Activated CD4-positive, CD25-positive, alpha-beta regulatory T cell treated with anti-CD3 and anti-CD28 coated beads, Interleukin-2, amount 50 U/mL, for 24 hours (primary cell): ENCODE data around the gene BLOC1S5.
"Not testable (repeated sequence)": the region's sequence is repeated elsewhere in the genome, so short reads cannot be mapped to it uniquely, and the experiment has no call there.

Experiments
- ATAC-seq, 2 donors: fragments of 150-1000 bp; cut with Tn5 transposase; one replicate each; pipeline ENCODE4 v1.10.0; 2021; ENCODE audit warnings: mild to moderate bottlenecking in 1 of 2, moderate library complexity in 1 of 2

The BLOC1S5 gene

DNA sequence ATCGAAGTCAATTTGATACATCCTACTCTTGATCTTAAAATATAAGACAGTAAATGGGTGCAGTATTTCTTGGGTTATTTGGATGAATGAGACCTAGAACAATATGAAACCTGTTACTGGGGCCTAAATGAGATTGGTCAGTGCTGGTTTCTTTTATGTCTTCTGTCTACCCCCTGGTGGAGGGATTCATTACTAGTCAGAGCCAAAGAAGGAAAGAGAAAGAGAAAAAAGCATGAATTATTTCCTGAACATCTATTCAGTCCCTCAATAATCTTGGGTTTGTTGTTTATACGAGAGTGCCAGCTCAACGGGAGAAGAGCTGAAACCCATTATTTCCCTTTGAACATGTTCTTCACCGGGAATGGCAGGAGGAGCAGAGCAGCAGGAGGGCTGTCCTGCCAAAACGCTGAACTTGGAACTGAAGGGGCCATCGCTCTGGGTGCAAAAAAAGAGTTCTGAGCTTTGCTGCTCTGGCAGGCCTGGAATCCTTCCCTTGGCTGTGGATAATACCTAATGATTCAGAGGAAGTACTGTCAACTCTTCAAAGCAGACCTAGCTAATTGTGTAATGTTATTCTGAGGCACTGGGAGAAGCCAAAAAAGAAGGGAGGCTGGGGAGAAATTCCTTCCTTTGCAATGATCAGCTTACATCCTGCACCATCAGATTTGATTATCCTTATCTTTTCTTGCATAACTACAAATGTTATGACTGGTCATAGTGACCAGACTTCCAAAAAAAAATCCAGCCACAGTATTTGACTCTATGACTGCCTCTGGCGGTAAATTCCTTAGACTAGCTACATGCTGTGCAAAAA, 72.0 kb downstream of the BLOC1S5 start:
- no peak for ATAC-seq

- no peak for ATAC-seq
Measured at GRCh38 chr6:7991536-7991935, 72.7 kb downstream of the BLOC1S5 start.

DNA sequence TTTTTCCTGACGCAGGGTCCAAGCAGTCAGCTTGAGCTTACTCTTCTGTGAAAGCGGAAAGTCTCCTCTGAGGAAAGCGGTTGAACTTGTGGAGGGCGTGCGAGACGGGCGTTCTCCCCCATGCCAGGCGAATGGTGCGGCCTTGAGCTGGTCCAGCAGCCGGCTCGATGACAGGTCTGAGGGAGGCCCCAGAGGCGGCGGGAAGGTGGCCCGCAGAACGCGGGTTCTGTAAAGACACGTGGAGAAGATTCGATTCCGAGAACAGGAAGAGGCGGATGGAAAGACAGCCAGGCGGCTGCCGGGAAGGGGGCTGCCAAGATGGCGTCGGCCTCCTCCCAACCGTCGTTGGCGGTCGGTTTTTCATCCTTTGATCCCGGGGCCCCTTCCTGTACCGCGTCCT, 78.0 kb downstream of the BLOC1S5 start:
- ATAC-seq: no peak

DNA sequence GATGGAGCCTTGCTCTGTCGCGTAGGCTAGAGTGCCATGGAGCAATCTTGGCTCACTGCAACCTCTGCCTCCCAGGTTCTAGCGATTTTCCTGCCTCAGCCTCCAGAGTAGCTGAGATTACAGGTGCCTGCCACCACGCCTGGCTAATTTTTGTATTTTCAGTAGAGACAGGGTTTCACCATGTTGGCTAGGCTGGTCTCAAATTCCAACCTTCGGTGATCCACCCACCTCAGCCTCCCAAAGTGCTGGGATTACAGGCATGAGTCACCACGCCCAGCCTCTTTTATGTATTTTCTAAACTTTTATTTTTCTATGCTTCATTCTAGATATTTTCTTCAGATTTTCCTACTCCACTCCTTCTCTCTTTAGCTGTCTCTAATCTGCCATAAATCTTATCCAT, 80.2 kb downstream of the BLOC1S5 start:
- not testable (repeated sequence) for ATAC-seq

DNA sequence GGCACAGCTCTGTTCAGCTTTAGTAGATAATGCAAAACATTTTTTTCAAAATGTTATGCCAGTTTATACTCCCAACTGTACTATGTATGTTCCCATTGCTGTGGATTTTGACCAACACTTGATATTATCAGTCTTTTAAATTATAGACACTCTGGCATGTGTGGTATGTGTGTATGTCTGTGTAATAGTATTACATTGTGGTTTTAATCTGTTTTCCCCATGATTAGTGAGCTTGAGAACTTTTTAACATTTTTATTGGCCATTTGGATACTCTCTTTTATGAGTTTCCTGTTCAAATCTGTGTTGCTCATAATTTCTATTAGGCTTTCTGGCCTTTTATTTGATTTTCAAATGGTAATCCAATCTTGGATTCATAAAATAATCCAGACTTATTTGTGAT, 84.4 kb downstream of the BLOC1S5 start:
- no peak for ATAC-seq

DNA sequence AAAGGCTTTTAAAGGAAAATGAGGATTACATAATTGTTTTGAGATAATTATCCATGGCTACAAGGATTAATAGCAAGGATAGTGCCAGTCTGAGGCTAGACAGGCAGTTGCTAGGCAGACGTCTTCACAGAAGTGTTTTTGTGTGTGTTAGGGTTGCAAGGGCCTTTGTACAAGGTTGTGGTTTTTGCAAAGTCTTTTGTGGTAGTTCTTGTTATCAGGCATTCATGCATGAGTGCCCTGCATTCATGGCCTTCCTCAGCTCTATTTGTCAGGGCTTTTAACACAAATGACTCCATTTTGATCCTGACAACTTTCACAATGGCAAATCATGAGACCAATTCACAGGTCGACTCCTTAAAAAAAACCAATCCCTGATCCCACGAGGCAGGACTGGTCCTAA, 85.5 kb downstream of the BLOC1S5 start:
- ATAC-seq: no peak

GRCh38 chr6:7976485-7977056, 87.6 kb downstream of the BLOC1S5 start:
- no peak for ATAC-seq

GRCh38 chr6:7975764-7976146, 88.4 kb downstream of the BLOC1S5 start:
- ATAC-seq: no peak

- no peak for ATAC-seq
Measured at GRCh38 chr6:7974938-7975763, 89.0 kb downstream of the BLOC1S5 start.

- ATAC-seq: no peak
Measured at GRCh38 chr6:7974565-7974937, 89.6 kb downstream of the BLOC1S5 start.

DNA sequence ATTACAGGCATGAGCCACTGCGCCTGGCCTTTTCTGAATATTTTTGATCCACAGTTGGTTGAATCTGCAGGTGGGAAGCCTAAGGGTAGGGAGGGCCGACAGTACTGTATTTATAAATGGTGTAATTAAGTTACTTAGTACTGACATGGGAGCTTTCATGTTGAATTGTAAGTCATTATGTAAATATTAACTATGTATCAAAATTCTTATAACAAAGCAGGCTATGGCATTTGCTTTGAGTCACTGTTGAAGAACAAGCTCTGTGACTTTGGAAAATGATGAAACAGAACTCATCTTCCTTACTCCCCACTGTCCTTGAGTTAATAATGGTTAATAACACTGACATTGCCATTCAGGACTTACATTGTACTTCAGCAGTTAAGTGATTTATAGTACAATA, 90.6 kb downstream of the BLOC1S5 start:
- no peak for ATAC-seq

- no peak for ATAC-seq
Measured at GRCh38 chr6:7971499-7971898, 92.7 kb downstream of the BLOC1S5 start.

- ATAC-seq: no peak
Measured at GRCh38 chr6:7970616-7971015, 93.6 kb downstream of the BLOC1S5 start.
